ENCODE measurements around the gene IFI30.

GRCh38 chr19:18202397-18202777, 28.8 kb downstream of the IFI30 start:
- TF ChIP-seq CTCF (IDR thresholded peaks at IDR 0.05; ENCODE audit: low read depth, low read length, poor library complexity, severe bottlenecking) (no peak), EZH2phosphoT487 (IDR thresholded peaks at IDR 0.05; ENCODE audit: borderline replicate concordance, low read length) (no peak)
